Measurements from ENCODE around the gene PRKAG2.

GRCh38 chr7:151871904-151872303 lies 5.0 kb downstream of the PRKAG2 start:
- TF ChIP-seq CTCF (IDR thresholded peaks at IDR 0.05) (no peak), POLR2A (IDR thresholded peaks at IDR 0.05) (no peak)
